ENCODE data around the gene AGXT. TPM values are rescaled to one million over a fixed set of nuclear protein-coding genes. Genes with fewer than 3 reads are reported as not detected.

The AGXT gene
- total RNA-seq, 1 donor from 2014 or later: not detected

Other genes starting within 250 kb of the AGXT start
- 7.1 and 8.7 TPM in 2 replicates for gene GPR35, start 243.3 kb upstream of the AGXT start, total RNA-seq
- not detected in 2 replicates for gene AQP12B, start 185.9 kb upstream of the AGXT start, total RNA-seq
- gene AQP12A, start 177.0 kb upstream of the AGXT start, total RNA-seq: not detected in 2 replicates
- gene KIF1A, start 48.6 kb upstream of the AGXT start, total RNA-seq: 0.37 and 0.47 TPM in 2 replicates
- gene MAB21L4, start 27.3 kb downstream of the AGXT start, total RNA-seq: not detected in 2 replicates
- gene CROCC2, start 37.5 kb downstream of the AGXT start, total RNA-seq: not detected in 2 replicates
- gene SNED1, start 129.8 kb downstream of the AGXT start, total RNA-seq: 1.3 and 1.9 TPM in 2 replicates
- gene MTERF4, start 233.5 kb downstream of the AGXT start, total RNA-seq: 39.3 and 43.9 TPM in 2 replicates

Data from activated CD4-positive, alpha-beta T cell treated with anti-CD3 and anti-CD28 coated beads, Interleukin-2, amount 10 ng/mL, durations not matched to agents 24 days and 14 days (primary cell).